NCI-H2171 treated with DMSO at 0.1 percent for 48 hours (cell line): Measurements from ENCODE around the gene ERC2.

Source experiments
- DNase-seq: peaks from one replicate; lab custom pipeline; 2025; lab: John Stamatoyannopoulos, UW

Gene ERC2

DNA sequence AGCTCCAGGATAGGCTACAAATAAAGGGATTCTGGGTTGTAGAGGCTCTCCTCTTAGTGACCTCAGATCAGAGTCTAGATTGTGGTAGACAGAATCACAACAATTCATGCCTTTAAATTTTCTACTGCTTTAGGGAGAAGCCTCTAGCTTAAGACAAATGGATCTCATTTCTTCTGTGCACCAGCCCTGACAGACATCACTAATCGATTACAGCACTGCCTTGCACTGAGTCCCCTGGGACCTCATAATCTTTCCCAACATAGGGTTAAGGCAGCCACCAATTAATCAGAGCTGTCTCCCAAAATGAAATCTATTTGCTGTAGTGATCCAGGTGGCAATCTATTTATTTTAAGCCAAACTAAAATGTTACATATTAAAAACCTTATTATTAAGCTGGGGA lies 544.6 kb downstream of the ERC2 start:
- DNase-seq = no peak

DNA sequence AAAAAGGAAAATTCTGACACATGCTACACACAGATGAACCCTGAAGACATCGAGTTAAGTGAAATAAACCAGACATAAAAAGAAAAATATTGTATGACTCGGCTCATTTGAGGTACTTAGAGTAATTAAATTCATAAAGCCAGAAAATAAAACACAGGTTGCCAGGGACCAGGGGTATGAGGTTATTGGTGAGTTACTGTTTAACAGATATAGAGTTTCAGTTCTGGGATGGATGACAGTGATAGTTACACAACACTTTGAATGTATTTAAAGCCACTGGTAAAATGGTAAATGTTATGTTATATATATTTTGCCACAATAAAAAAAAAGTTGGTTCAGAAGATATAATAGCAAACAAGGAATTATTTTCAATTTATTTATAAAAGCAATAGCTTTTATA lies 545.1 kb downstream of the ERC2 start:
- no peak for DNase-seq

DNA sequence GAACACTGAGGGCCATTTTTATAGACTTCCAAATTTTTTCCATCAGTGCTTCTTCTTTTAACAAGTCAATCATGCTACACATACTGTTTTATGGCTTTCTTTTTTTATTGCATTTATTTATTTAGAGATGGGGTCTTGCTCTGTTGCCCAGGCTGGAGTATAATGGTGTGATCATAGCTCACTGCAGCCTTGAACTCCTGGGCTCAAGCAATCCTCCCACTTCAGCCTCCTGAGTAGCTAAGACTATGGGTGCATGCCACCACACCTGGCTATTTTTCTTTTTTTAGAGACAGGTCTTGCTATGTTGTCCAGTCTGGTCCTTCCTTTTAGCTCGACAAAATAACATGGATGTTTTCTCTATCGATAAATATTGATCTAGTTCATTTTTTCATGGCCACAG lies 555.4 kb downstream of the ERC2 start:
- no peak for DNase-seq

DNA sequence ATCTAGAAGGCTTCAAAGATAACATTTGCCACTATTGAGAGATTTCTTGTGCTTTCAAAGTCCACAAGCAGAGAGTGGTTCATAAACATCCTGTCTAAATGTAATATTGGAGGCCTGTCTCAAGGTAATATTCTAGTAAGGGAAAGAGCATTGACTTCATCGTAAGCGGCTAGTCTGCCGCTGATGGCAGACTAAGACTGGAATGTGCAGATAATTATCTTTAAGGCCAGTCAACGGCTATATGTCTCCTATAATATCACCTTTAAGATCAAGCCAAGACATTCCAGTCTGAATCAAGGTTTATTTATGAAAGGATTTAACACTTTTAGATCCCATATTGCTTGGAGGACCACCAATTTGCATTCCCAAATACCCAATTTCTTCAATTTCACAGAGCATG lies 557.0 kb downstream of the ERC2 start:
- DNase-seq = no peak

DNA sequence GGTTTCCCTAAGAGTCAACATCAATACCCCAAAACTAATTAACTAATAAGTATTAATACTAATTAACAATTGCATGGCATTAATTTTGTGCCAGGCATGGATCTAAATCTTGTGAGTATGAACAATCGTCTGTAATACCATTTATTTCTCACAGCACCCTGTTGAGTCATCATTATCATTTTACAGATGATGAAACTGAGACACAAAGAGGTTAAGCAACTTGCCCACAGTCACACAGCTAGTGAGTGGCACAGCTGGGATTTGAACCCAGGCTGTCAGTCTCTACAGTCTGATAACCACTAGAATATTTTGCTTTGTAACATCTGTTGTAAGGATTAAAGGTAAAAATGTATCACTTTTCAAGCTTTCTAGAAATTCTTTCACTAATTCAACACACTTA lies 557.7 kb downstream of the ERC2 start:
- no peak for DNase-seq

DNA sequence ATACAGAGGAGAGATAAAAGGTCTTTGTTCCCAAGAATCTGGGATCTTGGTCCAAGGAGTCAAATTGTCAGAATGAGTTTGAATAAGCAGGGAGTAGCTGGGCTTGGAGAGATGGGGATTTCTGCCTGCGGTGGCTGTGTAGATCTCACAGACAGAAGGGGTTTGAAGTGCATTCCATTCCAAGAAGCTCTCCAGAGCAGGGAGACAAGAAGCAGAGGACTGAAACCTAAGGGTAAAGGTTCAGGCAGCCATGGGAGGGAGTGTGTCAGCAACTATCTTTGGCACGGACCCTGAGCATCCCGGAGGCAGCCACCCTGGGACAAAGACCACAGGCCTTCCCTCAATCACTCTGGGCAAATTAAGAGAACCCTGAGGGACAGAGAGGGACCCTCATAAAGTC lies 558.9 kb downstream of the ERC2 start:
- no peak for DNase-seq

DNA sequence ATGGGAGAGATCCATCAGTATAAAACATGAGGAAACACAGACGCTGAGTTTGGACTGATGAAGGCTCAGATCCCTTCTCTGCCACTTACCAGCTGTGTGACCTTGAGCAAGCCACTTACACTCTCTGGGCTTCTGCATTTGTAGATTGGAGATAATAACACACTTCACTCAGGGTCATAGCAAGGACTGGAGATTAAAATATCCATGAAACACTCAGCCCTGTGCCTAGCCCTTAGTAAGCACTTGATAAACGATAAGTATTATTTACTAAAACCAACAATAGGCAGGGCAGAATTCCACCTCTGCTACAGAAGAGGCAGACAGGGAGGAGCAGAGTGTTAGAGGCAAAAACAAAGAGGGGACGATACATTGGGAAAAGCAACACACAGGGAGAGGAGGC lies 560.7 kb downstream of the ERC2 start:
- no peak for DNase-seq

DNA sequence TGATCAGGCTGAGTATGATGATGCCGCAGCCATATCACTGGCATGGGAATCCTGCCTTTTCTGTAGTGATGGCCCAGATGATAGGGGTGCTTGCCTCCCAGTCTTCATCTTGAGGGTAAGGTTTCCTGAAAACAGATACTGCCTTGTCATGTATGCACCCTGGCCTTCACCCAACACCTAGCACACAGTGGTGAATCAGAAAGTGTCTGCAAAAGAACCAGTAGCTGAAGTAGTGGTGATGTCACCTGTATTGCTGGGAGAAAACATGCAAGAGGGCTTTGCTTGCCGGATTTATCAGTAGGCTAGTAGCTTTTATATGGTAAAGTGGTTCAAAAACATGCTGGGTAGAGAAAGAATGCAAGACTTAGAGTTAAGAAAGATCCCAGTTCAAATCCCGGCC lies 561.4 kb downstream of the ERC2 start:
- no peak for DNase-seq

DNA sequence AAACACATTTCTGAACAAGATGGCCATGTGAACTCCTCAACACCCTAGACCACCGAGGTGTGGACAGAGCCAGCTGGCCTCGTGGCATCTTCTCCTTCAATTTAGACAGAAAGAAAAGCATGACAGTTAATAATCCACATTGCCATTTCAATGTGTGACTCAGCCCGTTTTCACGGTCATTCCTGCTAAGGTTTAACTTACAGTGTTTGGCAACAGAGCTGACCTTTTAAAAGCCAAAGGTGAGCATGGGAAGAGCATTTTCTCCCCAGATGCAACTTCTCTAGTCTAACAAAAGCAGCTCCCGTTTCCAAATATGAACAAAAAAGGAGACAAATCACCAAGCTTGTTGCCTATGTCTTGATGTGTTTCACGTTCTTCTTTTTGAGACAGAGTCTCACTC lies 563.6 kb downstream of the ERC2 start:
- DNase-seq = no peak

DNA sequence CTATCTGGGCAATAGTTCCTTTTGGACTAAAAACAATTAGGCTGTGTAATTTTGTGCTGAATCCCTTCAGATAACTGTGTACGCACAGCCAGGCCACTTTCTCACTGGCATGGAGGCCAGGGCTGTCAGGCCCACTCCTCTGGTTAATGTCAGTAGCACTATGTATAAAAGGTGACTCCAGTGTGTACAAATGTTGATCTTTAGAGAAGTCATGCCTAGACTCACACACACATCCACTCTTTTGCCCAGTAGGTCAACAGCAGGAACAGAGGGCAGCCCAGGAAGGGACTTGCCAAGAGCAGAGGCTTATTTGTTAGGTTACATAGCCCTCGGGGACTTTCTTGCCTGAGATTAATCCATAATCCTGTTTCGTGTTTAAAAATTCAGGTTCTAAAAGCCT lies 564.6 kb downstream of the ERC2 start:
- DNase-seq = no peak

DNA sequence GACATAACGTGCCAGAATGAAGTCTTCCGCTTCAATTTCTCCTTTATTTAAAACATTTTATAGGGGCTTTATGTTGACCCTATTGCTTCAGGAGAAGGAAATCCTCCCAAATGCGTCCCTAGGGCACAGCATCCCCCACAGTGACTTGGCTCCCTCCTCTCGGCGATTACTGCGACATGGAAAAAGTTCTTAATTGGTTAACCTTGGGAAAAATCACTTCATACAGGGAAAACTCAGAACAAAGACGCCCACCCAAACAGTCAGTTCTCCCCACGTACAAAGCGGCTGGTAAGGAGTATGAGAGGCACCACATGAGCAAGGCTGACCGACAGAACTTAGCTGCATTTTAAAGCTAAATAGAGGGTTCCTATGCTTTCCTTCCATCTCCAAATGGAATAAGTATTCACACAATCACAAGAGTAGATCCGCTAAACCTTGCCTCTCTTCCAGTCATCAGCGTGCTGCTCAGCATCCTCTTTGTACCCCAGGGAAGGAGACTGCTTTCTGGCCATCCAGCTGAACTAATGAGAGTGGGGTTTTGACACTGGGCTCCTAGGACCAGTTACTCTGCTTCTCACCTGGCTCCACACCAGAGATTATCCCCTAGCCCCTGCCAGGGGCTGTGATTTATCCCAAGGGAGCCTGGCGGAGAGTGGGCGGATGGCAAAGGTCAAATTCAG lies 565.9 kb downstream of the ERC2 start:
- no peak for DNase-seq

DNA sequence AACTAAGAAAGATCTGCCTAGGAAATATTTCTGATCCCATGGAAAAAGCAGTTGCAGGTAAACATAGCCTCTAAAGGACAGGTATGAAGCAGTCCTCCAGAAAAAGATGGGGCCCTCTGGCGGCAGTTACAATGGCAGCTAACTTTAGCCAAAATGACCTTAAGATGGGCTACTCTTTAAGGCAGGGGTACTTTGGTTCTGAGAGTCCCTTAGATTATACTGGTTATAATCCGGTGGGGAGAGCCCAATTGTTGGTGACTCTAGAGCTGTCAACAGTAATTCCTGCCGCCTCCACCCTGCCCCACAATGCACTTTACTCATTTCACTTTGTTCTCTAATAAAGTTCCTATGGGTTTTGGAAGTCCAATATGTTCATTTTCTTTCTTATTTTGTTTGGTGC lies 568.4 kb downstream of the ERC2 start:
- no peak for DNase-seq

DNA sequence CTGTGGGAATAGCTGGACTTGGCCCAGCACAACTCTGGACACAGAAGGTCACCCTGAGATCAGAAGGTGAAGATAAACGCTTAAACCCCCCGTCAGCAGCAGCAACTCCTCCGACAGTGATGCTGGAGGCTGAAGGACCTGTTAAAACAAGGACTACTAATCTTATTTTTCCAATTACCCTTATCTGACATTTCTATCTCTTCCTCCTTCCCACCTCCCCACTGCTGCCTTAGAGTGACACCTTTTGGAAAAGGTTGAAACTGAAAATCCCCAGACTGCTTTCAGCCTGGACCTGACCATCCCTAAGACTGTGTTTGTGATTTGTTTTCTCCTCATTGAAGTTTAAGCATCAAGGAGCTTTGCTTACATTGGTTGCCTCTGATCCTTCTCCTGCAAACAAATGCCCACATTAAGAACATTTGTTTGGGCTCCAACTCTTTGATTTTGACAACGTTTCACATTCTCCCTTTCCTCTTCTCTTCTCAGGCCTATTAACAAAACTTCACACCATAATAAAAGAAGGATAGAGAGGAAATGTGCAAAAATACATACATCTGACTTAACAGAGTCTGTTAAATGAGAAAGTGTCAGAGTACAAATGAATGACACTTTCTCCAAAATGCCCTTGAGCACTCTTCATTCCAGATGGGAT lies 570.6 kb downstream of the ERC2 start:
- peak; percentile 7 for DNase-seq

DNA sequence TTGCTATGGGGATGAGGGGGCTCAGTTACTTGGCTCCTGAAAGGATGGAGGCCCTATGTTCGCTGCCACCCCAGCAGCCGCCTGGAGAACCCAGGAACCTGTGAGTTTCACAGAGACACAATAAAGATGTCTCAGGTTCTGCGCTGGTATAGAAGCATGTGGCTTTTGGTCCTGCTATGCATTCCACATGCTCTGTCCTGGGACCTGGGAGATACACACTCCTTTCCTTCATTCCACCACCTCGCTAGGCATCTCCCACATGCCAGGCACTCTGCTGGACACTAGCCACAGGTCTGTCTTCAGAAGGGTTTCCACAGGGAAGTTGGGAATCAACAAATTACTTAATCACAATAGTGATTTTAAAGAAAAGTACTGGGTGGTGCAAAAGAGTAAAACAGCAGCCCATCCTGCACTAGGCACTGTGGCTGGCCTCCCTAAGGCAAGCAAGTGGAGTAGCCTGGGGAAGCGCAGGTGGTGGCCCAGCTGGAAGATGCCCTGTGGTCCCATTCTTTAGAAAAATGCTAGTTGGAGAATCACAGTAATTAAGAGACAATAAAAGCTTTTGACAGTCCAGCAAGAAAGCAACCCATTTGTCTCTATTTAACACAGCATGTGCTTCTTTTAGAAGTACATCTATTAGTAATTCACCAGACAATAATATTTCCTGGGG lies 572.2 kb downstream of the ERC2 start:
- DNase-seq = no peak

DNA sequence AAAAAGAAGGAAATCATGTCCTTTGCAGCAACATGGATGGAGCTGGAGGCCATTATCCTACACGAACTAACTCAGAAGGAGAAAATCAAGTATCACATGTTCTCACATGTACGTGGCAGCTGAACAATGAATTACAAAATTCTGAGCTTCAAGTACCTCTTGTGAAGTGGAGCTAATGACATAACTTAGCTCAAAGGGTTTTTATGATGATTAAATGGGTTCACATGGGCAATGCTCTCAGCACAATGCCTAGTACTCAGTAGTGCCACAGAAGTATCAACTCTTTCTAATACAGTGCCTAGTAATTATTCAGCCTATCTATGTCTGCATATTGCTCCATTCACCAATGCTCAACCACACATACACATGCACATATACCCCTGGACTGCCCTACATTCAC lies 573.7 kb downstream of the ERC2 start:
- no peak for DNase-seq

DNA sequence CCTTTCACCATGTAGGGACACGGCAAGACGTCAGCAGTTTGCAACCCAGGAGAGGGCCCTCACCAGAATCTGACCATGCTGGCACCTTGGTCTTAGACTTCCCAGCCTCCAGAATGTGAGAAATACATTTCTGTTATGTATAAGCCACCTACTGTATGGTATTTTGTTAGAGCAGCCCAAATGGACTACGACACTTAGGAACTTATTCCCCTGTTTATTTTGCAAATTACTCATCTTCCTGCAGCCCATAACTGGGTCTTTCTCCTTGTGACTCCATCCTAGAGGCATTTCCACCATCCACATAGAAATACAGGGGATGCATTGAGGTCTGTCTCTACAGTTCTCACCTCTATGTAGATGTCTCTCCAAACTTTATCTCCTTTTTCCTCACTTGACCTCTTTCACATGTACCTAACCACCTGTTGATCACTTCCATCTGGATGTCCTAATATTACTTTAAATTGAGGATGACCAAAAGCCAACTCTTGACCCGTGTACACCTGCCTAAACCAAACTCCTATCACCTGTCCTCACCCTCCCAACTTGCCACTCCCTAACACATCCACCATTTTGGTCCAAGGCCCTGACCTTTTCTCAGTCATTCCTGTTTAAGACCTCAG lies 575.1 kb downstream of the ERC2 start:
- no peak for DNase-seq

DNA sequence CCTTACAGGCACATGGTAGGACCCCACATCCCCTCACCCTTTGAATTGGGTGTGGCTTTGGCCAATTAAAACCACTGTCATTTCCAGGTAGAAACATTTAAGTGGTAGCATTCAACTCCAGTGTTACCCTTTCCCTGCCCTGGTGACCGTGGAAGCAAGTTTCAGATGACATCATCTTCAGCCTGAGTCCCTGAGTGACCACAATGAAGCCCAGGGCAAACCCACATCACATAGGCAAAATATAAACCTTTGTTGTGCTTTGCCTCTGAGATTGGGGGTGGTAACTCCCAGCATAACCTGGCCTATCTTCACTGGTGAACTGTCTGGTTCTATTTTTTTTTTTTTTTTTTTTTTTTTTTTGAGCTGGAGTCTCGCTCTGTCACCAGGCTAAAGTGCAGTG lies 577.2 kb downstream of the ERC2 start:
- DNase-seq = no peak

DNA sequence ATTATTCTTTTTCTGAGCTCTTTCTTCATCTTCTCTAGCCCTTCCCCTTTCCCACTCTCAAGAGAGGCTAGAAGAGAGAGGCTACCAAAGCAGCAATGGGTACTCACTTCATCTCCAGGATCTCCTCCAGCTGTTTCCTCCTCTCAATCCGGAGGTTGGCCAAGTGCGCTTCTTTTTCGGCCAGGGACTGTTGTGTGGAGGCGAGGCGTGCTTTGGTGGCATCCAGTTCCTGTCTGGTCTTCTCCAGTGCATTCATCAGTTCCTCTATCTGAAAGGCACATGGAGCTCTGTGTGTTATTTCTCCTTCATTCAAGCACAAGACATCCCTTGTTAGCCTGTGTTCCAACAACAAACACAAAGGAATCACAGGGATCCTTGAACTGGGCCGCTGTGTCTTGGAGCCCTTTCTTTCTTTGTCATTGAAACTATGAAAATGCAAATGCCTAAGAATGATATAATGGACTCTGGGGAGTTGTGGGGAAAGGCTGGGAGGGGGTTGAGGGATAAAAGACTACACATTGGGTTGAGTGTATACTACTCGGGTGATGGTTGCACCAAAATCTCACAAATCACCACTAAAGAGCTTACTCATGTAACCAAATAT lies 579.9 kb downstream of the ERC2 start:
- DNase-seq = no peak

DNA sequence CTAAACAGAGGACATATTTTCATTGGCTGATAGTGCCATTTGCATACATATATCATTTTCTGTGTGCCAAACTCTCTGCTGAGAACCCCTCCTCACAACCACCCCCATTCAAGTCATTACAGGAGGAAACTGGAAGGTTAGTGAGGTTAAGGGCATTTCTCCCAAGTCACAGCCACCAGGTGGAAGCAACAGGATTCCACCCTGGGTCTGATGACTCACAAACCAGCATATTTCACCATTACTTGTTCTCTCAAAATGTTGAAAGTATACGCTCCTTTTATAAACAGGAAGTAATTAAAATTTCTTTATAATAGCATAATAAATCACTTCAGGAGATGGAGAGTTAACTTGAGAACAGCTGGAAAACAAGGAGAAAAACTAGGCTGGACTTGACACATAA lies 582.5 kb downstream of the ERC2 start:
- no peak for DNase-seq

DNA sequence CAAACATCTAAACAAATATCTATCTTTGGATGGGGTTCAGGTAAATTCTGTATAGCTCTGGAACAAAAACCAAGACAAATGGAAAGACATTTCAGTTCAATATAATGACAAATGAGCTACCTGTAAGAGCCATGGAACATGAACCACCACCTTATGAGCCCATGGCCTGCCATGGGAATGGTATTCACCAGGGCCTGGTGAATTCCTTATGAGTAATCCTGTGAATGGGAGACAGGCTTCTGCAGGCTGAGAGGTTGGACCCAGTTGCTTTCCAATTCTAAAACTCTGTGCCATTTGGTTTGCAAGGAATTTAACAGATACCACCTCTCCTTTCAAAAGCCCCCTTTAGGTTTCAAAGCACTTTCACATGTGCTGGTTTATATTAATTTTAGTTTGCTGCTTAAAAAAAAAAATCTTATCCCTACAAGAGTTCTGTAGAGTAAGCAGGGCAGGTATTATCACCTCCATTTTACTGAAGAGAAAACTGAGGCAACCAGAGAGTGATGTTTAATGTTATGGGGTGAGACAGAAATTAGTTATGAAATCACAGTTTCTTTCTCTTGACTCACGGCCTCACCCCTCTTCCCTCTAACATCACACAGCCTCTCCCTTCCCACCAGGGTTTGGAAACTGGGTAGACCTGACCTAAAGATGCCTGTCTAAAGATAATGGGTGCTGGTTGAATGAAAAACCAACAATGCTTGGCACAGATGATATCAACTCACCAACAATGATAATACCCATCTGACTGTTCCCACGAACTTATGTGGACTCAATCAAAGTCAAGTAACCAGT lies 583.6 kb downstream of the ERC2 start:
- DNase-seq = no peak

DNA sequence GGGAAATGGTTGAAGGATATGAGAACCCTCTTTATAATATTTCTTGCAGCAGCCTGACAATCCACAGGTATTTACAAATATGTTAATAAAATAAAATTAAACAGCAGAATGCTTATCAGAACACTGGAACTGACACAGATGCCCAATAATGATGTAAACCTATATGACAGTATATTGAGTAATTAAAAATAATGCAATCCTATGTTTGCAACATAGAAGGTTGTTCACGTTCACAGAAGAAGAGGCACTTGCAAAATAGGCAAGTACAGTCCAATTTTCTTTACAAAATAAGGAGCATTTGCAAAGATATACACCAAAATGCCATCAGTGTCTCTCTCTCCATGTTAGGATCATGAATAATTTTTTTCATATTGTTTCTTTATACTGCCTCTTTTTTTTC lies 584.2 kb downstream of the ERC2 start:
- no peak for DNase-seq

DNA sequence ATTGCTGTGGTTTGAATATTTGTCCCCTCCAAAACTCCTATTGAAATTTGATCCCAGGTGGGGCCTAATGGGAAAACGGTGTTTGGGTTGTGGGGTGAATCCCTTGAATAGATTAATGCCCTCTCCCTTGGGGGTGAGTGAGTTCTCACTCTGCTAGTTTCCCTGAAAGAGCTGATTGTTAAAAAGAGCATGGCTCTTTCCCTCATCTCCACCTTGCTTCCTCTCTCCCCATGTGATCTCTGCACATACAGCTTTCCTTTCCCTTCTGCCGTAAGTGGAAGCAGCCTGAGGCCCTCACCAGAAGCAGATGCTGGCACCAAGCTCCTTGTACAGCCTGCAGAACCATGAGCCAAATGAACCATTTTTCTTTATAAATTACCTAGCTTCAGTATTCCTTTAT lies 586.3 kb downstream of the ERC2 start:
- no peak for DNase-seq
